ENCODE results near the gene KCNE3. TPM values are rescaled to one million over a fixed set of nuclear protein-coding genes. Genes with fewer than 3 reads are reported as not detected.

The KCNE3 gene
- total and polyA plus RNA-seq, 9 of the 15 experiments (the other 6 are each of a cell fraction or from before 2014, with no cell fraction given), result 1.6 to 8.7 (median 6.2) TPM

- TF ChIP-seq CHAMP1 (IDR thresholded peaks at IDR 0.05) (no peak), NFIX (CRISPR knock-in tag; IDR thresholded peaks at IDR 0.05; ENCODE audit: low read depth) (no peak), SRSF9 (IDR thresholded peaks at IDR 0.05; ENCODE audit: borderline replicate concordance, low read depth, low read length) (no peak), YY1 (IDR thresholded peaks at IDR 0.05; ENCODE audit: borderline replicate concordance in 1 of 3, control insufficient read depth in 1 of 3, extremely low read depth in 1 of 3, insufficient read depth in 3 of 3, insufficient read length in 1 of 3, insufficient replicate concordance in 2 of 3, low read depth in 1 of 3, low read length in 2 of 3) (no peak), RNF219 (CRISPR knock-in tag; IDR thresholded peaks at IDR 0.05) (no peak), PCBP2 (IDR thresholded peaks at IDR 0.05; ENCODE audit: low read depth, low read length, poor library complexity, severe bottlenecking) (no peak), BRF2 (IDR thresholded peaks at IDR 0.05; ENCODE audit: borderline replicate concordance, insufficient read depth, insufficient read length) (no peak), ZNF707 (CRISPR knock-in tag; conservative IDR thresholded peaks at IDR 0.05) (no peak), HMG20A (CRISPR knock-in tag; conservative IDR thresholded peaks at IDR 0.05) (no peak)
Observed at GRCh38 chr11:74466916-74467885, at the start of gene KCNE3 (continued).
